Measurements from ENCODE around the gene SRSF11. TPM values are rescaled to one million over a fixed set of nuclear protein-coding genes. Genes with fewer than 3 reads are reported as not detected.
A peak's percentile ranks its signal among the peaks of the same experiment; 100 is the strongest.
"Not testable (repeated sequence)": the region's sequence is repeated elsewhere in the genome, so short reads cannot be mapped to it uniquely, and the experiment has no call there.

The SRSF11 gene
- total RNA-seq (ENCODE audit: insufficient read depth, low replicate concordance): 146 TPM

GRCh38 chr1:70221238-70222121, at the start of gene SRSF11:
Gene SRSF11 (plus strand): TSS chr1:70221380. CDS start chr1:70221637, 257 bp downstream.
- DNase-seq (ENCODE audit: low spot score): peak; percentile 97

GRCh38 chr1:70171512-70171911, 49.7 kb upstream of the SRSF11 start:
- DNase-seq (ENCODE audit: low spot score): no peak

GRCh38 chr1:70185181-70185580, 36.0 kb upstream of the SRSF11 start:
- DNase-seq (ENCODE audit: low spot score): not testable (repeated sequence)

- no peak for DNase-seq (ENCODE audit: low spot score)
Observed at GRCh38 chr1:70188522-70188921, 32.7 kb upstream of the SRSF11 start.

GRCh38 chr1:70190180-70190579, 31.0 kb upstream of the SRSF11 start:
- DNase-seq (ENCODE audit: low spot score): no peak

GRCh38 chr1:70192446-70192845, 28.7 kb upstream of the SRSF11 start:
- not testable (repeated sequence) for DNase-seq (ENCODE audit: low spot score)

- DNase-seq (ENCODE audit: low spot score): no peak
Observed at GRCh38 chr1:70194601-70195000, 26.6 kb upstream of the SRSF11 start.

- no peak for DNase-seq (ENCODE audit: low spot score)
Observed at GRCh38 chr1:70195342-70195741, 25.8 kb upstream of the SRSF11 start.

- no peak for DNase-seq (ENCODE audit: low spot score)
Observed at GRCh38 chr1:70196333-70196732, 24.8 kb upstream of the SRSF11 start.

- DNase-seq (ENCODE audit: low spot score): no peak
Observed at GRCh38 chr1:70200065-70200464, 21.1 kb upstream of the SRSF11 start.

GRCh38 chr1:70202173-70202758, 18.9 kb upstream of the SRSF11 start:
- DNase-seq (ENCODE audit: low spot score): no peak

GRCh38 chr1:70204139-70204538, 17.0 kb upstream of the SRSF11 start:
- DNase-seq (ENCODE audit: low spot score): no peak

GRCh38 chr1:70204600-70204999, 16.6 kb upstream of the SRSF11 start:
- DNase-seq (ENCODE audit: low spot score): no peak

GRCh38 chr1:70205071-70205433, 16.1 kb upstream of the SRSF11 start:
- no peak for DNase-seq (ENCODE audit: low spot score)

- DNase-seq (ENCODE audit: low spot score): peak; percentile 98
Observed at GRCh38 chr1:70205434-70206118, 15.6 kb upstream of the SRSF11 start, which contains the start of gene LRRC40. Gene LRRC40 (minus strand): TSS chr1:70205579. CDS start chr1:70205540, 39 bp downstream.

- not testable (repeated sequence) for DNase-seq (ENCODE audit: low spot score)
Observed at GRCh38 chr1:70206833-70207232, 14.3 kb upstream of the SRSF11 start.

- DNase-seq (ENCODE audit: low spot score): no peak
Observed at GRCh38 chr1:70207492-70207891, 13.7 kb upstream of the SRSF11 start.

GRCh38 chr1:70208292-70208691, 12.9 kb upstream of the SRSF11 start:
- no peak for DNase-seq (ENCODE audit: low spot score)

- DNase-seq (ENCODE audit: low spot score): no peak
Observed at GRCh38 chr1:70210820-70211219, 10.4 kb upstream of the SRSF11 start.

- DNase-seq (ENCODE audit: low spot score): no peak
Observed at GRCh38 chr1:70211541-70211940, 9.6 kb upstream of the SRSF11 start.

GRCh38 chr1:70220015-70220414, 1.2 kb upstream of the SRSF11 start:
- no peak for DNase-seq (ENCODE audit: low spot score)

GRCh38 chr1:70220517-70221237, 503 bp upstream of the SRSF11 start:
- no peak for DNase-seq (ENCODE audit: low spot score)

Data from umbilical cord (tissue), 2 donors.